ENCODE results near the gene PCDHA6. TPM values are rescaled to one million over a fixed set of nuclear protein-coding genes. Genes with fewer than 3 reads are reported as not detected.

The PCDHA6 gene
- total and polyA plus RNA-seq, 2 experiments from 2014 or later = 0.22 TPM; not detected in 1

GRCh38 chr5:140855772-140856674, 28.3 kb downstream of the PCDHA6 start, which contains the start of gene PCDHA10:
TSS of gene PCDHA10 (plus strand) at chr5:140855897. CDS start at chr5:140856049, 152 bp downstream.
- Histone ChIP-seq H3K4me3 (peak within 1 kb of the TSS; percentile 32), H3K36me3 (ENCODE audit: low read depth) (no peaks in the 10 kb centered on the region), H3K79me2 (ENCODE audit: insufficient read depth) (no peaks in the 10 kb centered on the region), H3K4me2 (ENCODE audit: unreplicated experiment) (no peak within 1 kb of the TSS), H2AFZ (peak within 1 kb of the TSS; percentile 37), H3K9me2 (ENCODE audit: insufficient read depth) (no peaks in the 10 kb centered on the region), H3K4me1 (ENCODE audit: insufficient read depth) (no peaks in the 10 kb centered on the region), H3F3A (ENCODE audit: insufficient read depth) (no peaks in the 10 kb centered on the region), H3K27ac (no peak within 1 kb of the TSS), H3K9ac (peak within 1 kb of the TSS; percentile 24; the same call in 1 of the 2 replicates), H4K20me1 (ENCODE audit: insufficient read depth) (no peaks in the 10 kb centered on the region), H3K9me3 (ENCODE audit: low read depth) (peaks cover 2% of the 10 kb centered on the region), H3K27me3 (replicated peaks; ENCODE audit: insufficient read depth) (no peaks in the 10 kb centered on the region)
- DNase-seq = peak; percentile 41
- 19 to 24% methylated on average over 43 of the region's 44 CpGs for WGBS, 2 experiments (ENCODE audit: low coverage in 1 of 2, low lambda C conversion rate in 2 of 2, missing lambda C conversion rate in 2 of 2)
- in situ Hi-C loops (cut with MboI) = no loop called here
- TF ChIP-seq EZH2phosphoT487 (IDR thresholded peaks at IDR 0.05; ENCODE audit: insufficient read depth, low read depth) = no peak
- no peak for TF ChIP-seq EZH2 (IDR thresholded peaks at IDR 0.05; ENCODE audit: insufficient read depth, poor library complexity, severe bottlenecking)

- H3K4me2 ChIP-seq (ENCODE audit: unreplicated experiment) = no peak overlapping the region
- H2AFZ ChIP-seq = no peak overlapping the region
- H3K4me1 ChIP-seq (ENCODE audit: insufficient read depth) = no peaks in the 10 kb centered on the region
- TF ChIP-seq EZH2phosphoT487 (IDR thresholded peaks at IDR 0.05; ENCODE audit: insufficient read depth, low read depth) (no peak), EZH2 (IDR thresholded peaks at IDR 0.05; ENCODE audit: insufficient read depth, poor library complexity, severe bottlenecking) (no peak)
- H3K36me3 ChIP-seq (ENCODE audit: low read depth) = no peaks in the 10 kb centered on the region
- 50 to 52% methylated on average over 71 to 94 of the region's 94 CpGs for WGBS, 2 experiments (ENCODE audit: low coverage in 1 of 2, low lambda C conversion rate in 2 of 2, missing lambda C conversion rate in 2 of 2)
- no peaks in the 10 kb centered on the region for H3K27me3 ChIP-seq (replicated peaks; ENCODE audit: insufficient read depth)
- H3K9me3 ChIP-seq (ENCODE audit: low read depth) = peaks cover 2% of the 10 kb centered on the region
- H3K9ac ChIP-seq = no peak overlapping the region
- no peak overlapping the region for H3K4me3 ChIP-seq
- H3K27ac ChIP-seq = no peak overlapping the region
- in situ Hi-C loops (cut with MboI) = no loop called here
- H4K20me1 ChIP-seq (ENCODE audit: insufficient read depth) = no peaks in the 10 kb centered on the region
- no peaks in the 10 kb centered on the region for H3F3A ChIP-seq (ENCODE audit: insufficient read depth)
- no peaks in the 10 kb centered on the region for H3K79me2 ChIP-seq (ENCODE audit: insufficient read depth)
- no peaks in the 10 kb centered on the region for H3K9me2 ChIP-seq (ENCODE audit: insufficient read depth)
- no peak for DNase-seq
Measured at GRCh38 chr5:140857177-140857986, 29.6 kb downstream of the PCDHA6 start.

DNA sequence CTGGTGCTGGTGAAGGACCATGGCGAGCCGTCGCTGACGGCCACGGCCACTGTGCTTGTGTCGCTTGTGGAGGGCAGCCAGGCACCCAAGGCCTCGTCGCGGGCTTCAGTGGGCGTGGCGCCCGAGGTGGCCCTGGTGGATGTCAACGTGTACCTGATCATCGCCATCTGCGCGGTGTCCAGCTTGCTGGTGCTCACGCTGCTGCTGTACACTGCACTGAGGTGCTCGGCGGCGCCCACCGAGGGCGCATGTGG, 30.2 kb downstream of the PCDHA6 start:
- no peak overlapping the region for H2AFZ ChIP-seq
- H3K27ac ChIP-seq = no peak overlapping the region
- H3K4me1 ChIP-seq (ENCODE audit: insufficient read depth) = no peaks in the 10 kb centered on the region
- H4K20me1 ChIP-seq (ENCODE audit: insufficient read depth) = no peaks in the 10 kb centered on the region
- H3K27me3 ChIP-seq (replicated peaks; ENCODE audit: insufficient read depth) = no peaks in the 10 kb centered on the region
- peaks cover 2% of the 10 kb centered on the region for H3K9me3 ChIP-seq (ENCODE audit: low read depth)
- H3K79me2 ChIP-seq (ENCODE audit: insufficient read depth) = no peaks in the 10 kb centered on the region
- H3F3A ChIP-seq (ENCODE audit: insufficient read depth) = no peaks in the 10 kb centered on the region
- 47 to 52% methylated on average over 17 to 22 of the region's 22 CpGs for WGBS, 2 experiments (ENCODE audit: low coverage in 1 of 2, low lambda C conversion rate in 2 of 2, missing lambda C conversion rate in 2 of 2)
- in situ Hi-C loops (cut with MboI) = no loop called here
- no peak overlapping the region for H3K4me2 ChIP-seq (ENCODE audit: unreplicated experiment)
- H3K4me3 ChIP-seq = no peak overlapping the region
- no peak overlapping the region for H3K9ac ChIP-seq
- H3K36me3 ChIP-seq (ENCODE audit: low read depth) = no peaks in the 10 kb centered on the region
- no peaks in the 10 kb centered on the region for H3K9me2 ChIP-seq (ENCODE audit: insufficient read depth)
- no peak for DNase-seq
- TF ChIP-seq EZH2phosphoT487 (IDR thresholded peaks at IDR 0.05; ENCODE audit: insufficient read depth, low read depth) (no peak), EZH2 (IDR thresholded peaks at IDR 0.05; ENCODE audit: insufficient read depth, poor library complexity, severe bottlenecking) (no peak)

DNA sequence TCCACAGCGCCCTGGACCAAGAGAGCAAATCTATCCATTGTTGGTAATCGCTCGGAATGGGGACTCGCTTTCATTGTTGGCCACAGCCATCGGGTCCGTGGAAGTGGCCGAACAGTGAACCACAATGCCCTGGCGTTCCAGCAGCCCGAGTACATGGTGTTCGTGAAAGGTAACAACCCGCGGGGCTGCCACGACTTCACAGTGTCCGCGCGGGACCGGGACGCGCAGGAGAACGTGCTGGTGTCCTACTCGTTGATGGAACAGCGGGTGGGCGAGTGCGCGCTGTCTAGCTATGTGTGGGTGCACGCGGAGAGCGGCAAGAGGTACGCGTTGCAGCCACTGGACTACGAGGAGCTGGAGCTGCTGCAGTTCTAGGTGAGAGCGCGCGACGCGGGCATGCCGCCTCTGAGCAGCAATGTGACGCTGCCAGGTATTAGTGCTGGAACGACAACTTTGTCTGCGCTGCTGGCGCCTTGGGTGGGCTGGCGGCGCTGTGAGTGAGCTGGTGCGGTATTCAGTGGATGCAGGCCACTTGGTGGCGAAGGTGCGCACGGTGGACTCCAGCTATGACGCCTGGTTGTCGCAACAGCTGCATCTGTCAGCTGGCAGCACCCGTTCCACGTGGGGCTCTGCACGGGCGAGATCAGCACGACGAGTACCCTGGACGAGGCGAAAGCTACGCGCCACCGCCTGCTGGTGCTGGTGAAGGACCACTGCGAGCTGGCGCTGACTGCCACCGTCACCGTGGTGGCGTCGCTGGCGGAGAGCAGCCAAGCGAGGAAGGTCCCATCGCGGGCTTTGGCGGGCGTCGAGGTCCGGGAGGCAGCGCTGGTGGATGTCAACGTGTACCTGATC, 34.9 kb downstream of the PCDHA6 start:
- TF ChIP-seq EZH2 (IDR thresholded peaks at IDR 0.05; ENCODE audit: insufficient read depth, poor library complexity, severe bottlenecking) (no peak), EZH2phosphoT487 (IDR thresholded peaks at IDR 0.05; ENCODE audit: insufficient read depth, low read depth) (no peak)
- H3K27me3 ChIP-seq (replicated peaks; ENCODE audit: insufficient read depth) = no peaks in the 10 kb centered on the region
- WGBS, 2 experiments (ENCODE audit: low coverage in 1 of 2, low lambda C conversion rate in 2 of 2, missing lambda C conversion rate in 2 of 2) = 45 to 52% methylated on average over 76 of the region's 76 CpGs
- no peak overlapping the region for H3K9ac ChIP-seq
- DNase-seq = no peak
- in situ Hi-C loops (cut with MboI) = no loop called here
- no peak overlapping the region for H2AFZ ChIP-seq
- no peaks in the 10 kb centered on the region for H3K9me2 ChIP-seq (ENCODE audit: insufficient read depth)
- H3K4me2 ChIP-seq (ENCODE audit: unreplicated experiment) = no peak overlapping the region
- no peaks in the 10 kb centered on the region for H3K36me3 ChIP-seq (ENCODE audit: low read depth)
- H3K9me3 ChIP-seq (ENCODE audit: low read depth) = peaks cover 2% of the 10 kb centered on the region
- H3K79me2 ChIP-seq (ENCODE audit: insufficient read depth) = no peaks in the 10 kb centered on the region
- no peak overlapping the region for H3K4me3 ChIP-seq
- H3K4me1 ChIP-seq (ENCODE audit: insufficient read depth) = no peaks in the 10 kb centered on the region
- H3K27ac ChIP-seq = no peak overlapping the region
- H3F3A ChIP-seq (ENCODE audit: insufficient read depth) = no peaks in the 10 kb centered on the region
- no peaks in the 10 kb centered on the region for H4K20me1 ChIP-seq (ENCODE audit: insufficient read depth)

Data from GM23248 (cell line).